ENCODE data around the gene ACTMAP. TPM values are rescaled to one million over a fixed set of nuclear protein-coding genes. Genes with fewer than 3 reads are reported as not detected.

Gene ACTMAP
- total and polyA plus RNA-seq, 2 of the 13 experiments (the other 11 are each of a cell fraction or from before 2014, with no cell fraction given): 2.2 to 7.9 TPM

GRCh38 chr19:40776932-40777644 is 26.8 kb upstream of the ACTMAP start (continued):
- no peak for TF ChIP-seq ZNF17 (CRISPR knock-in tag; IDR thresholded peaks at IDR 0.05)
- no peak; the same call in 1 of the 2 replicates for TF ChIP-seq SAP130 (CRISPR knock-in tag; IDR thresholded peaks at IDR 0.05; ENCODE audit: low read depth)
- no peak for TF ChIP-seq HMGA1 (CRISPR knock-in tag; conservative IDR thresholded peaks at IDR 0.05)
- TF ChIP-seq ZNF180 (CRISPR knock-in tag; IDR thresholded peaks at IDR 0.05; ENCODE audit: borderline replicate concordance, low read depth): no peak
- no peak for TF ChIP-seq ZNF280B (CRISPR knock-in tag; IDR thresholded peaks at IDR 0.05; ENCODE audit: borderline replicate concordance)
- TF ChIP-seq ZNF629 (CRISPR knock-in tag; conservative IDR thresholded peaks at IDR 0.05): peak; percentile 99
- no peak for TF ChIP-seq ZBTB7A (CRISPR knock-in tag; IDR thresholded peaks at IDR 0.05)
- no peak for TF ChIP-seq CBX1 (IDR thresholded peaks at IDR 0.05; ENCODE audit: low read depth)
- TF ChIP-seq, protein P1, sequence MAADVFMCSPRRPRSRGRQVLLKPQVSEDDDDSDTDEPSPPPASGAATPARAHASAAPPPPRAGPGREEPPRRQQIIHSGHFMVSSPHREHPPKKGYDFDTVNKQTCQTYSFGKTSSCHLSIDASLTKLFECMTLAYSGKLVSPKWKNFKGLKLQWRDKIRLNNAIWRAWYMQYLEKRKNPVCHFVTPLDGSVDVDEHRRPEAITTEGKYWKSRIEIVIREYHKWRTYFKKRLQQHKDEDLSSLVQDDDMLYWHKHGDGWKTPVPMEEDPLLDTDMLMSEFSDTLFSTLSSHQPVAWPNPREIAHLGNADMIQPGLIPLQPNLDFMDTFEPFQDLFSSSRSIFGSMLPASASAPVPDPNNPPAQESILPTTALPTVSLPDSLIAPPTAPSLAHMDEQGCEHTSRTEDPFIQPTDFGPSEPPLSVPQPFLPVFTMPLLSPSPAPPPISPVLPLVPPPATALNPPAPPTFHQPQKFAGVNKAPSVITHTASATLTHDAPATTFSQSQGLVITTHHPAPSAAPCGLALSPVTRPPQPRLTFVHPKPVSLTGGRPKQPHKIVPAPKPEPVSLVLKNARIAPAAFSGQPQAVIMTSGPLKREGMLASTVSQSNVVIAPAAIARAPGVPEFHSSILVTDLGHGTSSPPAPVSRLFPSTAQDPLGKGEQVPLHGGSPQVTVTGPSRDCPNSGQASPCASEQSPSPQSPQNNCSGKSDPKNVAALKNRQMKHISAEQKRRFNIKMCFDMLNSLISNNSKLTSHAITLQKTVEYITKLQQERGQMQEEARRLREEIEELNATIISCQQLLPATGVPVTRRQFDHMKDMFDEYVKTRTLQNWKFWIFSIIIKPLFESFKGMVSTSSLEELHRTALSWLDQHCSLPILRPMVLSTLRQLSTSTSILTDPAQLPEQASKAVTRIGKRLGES (CRISPR knock-in tag; IDR thresholded peaks at IDR 0.05; ENCODE audit: borderline replicate concordance): no peak
- TF ChIP-seq, protein P2, sequence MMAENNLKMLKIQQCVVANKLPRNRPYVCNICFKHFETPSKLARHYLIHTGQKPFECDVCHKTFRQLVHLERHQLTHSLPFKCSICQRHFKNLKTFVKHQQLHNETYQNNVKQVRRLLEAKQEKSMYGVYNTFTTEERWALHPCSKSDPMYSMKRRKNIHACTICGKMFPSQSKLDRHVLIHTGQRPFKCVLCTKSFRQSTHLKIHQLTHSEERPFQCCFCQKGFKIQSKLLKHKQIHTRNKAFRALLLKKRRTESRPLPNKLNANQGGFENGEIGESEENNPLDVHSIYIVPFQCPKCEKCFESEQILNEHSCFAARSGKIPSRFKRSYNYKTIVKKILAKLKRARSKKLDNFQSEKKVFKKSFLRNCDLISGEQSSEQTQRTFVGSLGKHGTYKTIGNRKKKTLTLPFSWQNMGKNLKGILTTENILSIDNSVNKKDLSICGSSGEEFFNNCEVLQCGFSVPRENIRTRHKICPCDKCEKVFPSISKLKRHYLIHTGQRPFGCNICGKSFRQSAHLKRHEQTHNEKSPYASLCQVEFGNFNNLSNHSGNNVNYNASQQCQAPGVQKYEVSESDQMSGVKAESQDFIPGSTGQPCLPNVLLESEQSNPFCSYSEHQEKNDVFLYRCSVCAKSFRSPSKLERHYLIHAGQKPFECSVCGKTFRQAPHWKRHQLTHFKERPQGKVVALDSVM (CRISPR knock-in tag; IDR thresholded peaks at IDR 0.05): 0 out of 2 replicates have a peak, but pooled peaks have one; percentile 21
- TF ChIP-seq ZNF136 (CRISPR knock-in tag; IDR thresholded peaks at IDR 0.05; ENCODE audit: low read depth): 0 out of 2 replicates have a peak, but pooled peaks have one; percentile 14
- no peak for TF ChIP-seq ZMAT5 (CRISPR knock-in tag; IDR thresholded peaks at IDR 0.05; ENCODE audit: borderline replicate concordance, low read depth)
- TF ChIP-seq BATF2 (CRISPR knock-in tag; IDR thresholded peaks at IDR 0.05): no peak
- TF ChIP-seq PATZ1 (CRISPR knock-in tag; IDR thresholded peaks at IDR 0.05): peak; percentile 64
- peak; percentile 15; the same call in 1 of the 2 replicates for TF ChIP-seq ZMYM4 (CRISPR knock-in tag; IDR thresholded peaks at IDR 0.05)
- no peak for TF ChIP-seq ZNF253 (CRISPR knock-in tag; IDR thresholded peaks at IDR 0.05; ENCODE audit: borderline replicate concordance)
- TF ChIP-seq ZNF441 (CRISPR knock-in tag; IDR thresholded peaks at IDR 0.05; ENCODE audit: borderline replicate concordance): no peak
- TF ChIP-seq ZNF510 (CRISPR knock-in tag; IDR thresholded peaks at IDR 0.05; ENCODE audit: low read depth): no peak
- TF ChIP-seq CEBPB (IDR thresholded peaks at IDR 0.05; ENCODE audit: borderline replicate concordance, low read depth, low read length): no peak
